HG03025 (cell line): Measurements from ENCODE around the gene ZBTB22.
A peak's percentile ranks its signal among the peaks of the same experiment; 100 is the strongest.
"Not testable (repeated sequence)": the region's sequence is repeated elsewhere in the genome, so short reads cannot be mapped to it uniquely, and the experiment has no call there.

ENCODE experiments used
- ATAC-seq: cut with Tn5 transposase; IDR thresholded peaks from one replicate; pipeline ENCODE4 v1.9.1; 2021; ENCODE audit warnings: mild to moderate bottlenecking, moderate library complexity; ENCODE audit not compliant: unreplicated experiment, low FRiP score

Gene ZBTB22, protein sequence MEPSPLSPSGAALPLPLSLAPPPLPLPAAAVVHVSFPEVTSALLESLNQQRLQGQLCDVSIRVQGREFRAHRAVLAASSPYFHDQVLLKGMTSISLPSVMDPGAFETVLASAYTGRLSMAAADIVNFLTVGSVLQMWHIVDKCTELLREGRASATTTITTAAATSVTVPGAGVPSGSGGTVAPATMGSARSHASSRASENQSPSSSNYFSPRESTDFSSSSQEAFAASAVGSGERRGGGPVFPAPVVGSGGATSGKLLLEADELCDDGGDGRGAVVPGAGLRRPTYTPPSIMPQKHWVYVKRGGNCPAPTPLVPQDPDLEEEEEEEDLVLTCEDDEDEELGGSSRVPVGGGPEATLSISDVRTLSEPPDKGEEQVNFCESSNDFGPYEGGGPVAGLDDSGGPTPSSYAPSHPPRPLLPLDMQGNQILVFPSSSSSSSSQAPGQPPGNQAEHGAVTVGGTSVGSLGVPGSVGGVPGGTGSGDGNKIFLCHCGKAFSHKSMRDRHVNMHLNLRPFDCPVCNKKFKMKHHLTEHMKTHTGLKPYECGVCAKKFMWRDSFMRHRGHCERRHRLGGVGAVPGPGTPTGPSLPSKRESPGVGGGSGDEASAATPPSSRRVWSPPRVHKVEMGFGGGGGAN

DNA sequence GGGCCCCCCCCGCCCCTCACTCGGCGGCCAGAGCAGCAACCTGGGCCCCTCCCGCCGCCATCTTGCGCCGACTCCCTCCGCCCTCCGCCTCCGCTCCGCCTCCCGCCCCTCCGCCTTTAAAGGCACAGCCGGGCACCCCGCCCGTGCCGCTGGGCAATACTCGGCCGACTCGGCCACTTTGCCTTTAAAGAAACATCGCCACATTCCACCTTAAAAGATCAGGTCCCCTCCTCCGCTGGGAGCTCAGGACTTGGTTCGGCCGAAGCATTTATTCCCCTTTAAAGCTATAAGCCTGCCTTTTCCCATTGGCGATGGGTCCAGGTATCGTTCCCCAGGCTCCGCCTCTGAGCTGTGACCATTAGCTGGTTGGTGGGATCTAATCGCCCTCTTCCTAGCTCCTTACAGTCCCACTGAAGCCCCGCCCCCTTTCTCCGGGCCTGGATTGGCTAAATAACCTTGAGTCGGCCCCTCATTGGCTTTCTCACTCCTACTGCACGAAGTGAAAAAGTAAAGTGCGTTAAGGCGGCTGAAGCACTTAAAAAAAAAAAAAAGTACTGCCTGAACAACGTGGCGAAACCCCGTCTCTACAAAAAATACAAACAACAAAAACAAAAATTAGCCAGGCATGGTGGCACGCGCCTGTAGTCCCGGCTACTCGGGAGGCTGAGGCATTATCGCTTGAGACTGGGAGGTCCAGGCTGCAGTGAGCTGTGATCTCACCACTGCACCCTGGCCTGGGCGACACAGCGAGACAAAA is at the start of gene ZBTB22:
TSS of gene ZBTB22 (minus strand) at position 76 of the 757 bp plus-strand sequence. CDS start 828 bp downstream, outside the sequence.
- peak; percentile 47 for ATAC-seq

DNA sequence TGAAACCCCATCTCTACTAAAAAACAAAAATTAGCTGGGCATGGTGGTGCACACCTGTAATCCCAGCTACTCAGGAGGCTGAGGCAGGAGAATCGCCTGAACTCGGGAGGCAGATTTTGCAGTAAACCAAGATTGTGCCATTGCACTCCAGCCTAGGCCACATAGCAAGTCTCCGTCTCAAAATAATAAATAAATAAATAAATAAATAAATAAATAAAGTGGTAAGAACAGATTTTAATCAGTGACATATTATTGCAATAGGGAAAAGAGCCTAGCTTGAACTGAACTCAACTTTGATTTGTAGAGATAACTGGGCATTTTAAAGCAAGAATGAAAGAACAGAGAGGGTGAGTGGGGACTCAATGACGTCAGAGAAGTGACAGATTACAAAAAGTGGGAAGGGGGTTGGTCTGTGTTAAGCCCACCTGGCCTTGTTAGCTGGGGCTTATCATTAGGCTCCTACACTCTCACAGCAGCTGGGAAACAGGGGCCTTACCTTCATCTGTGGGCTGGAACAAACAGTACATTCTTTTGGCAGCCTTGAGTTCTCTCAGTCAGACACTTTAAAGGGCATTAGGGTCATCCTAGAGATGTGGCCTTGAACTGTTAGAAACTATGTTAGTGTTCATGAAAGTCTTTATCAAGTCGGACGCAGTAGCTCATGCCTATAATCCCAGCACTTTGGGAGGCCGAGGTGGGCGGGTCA is 49.6 kb upstream of the ZBTB22 start:
- no peak for ATAC-seq

DNA sequence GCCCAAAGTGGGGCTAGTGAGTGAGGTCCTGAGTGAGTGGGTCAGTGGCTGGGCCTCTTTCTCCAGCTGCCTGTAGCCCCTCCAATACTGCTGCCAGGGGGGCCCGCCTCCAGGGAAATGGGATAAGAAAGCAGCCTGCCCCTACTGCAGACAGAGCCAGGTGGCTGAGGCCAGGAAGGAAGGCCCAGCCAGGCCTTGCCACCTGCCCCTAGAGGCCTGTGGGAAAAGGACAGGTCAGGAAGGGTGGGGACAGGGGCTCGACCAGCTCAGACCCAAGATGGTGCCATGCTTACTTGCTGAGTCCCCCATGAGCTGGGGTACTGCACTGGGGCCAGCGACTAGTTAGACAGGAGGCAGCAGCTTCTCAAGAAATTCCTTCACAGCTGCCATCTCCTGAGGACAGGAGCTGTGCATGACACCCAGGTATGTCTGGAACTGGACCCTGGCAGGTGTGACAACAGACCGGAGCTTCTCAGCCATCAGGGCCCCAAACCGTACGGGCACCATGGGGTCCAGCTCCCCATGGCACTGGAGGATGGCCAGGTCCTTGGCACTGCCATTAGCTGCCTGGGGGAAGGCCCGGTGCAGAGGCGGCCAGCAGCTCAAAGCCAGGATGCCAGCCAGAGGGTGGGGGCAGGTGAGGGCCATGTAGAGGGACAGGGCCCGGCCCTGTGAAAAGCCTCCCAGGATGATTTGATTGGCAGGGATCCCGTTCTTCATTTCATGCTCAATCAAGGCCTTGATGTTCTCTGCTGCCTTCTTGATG is 47.8 kb upstream of the ZBTB22 start:
- not testable (repeated sequence) for ATAC-seq

DNA sequence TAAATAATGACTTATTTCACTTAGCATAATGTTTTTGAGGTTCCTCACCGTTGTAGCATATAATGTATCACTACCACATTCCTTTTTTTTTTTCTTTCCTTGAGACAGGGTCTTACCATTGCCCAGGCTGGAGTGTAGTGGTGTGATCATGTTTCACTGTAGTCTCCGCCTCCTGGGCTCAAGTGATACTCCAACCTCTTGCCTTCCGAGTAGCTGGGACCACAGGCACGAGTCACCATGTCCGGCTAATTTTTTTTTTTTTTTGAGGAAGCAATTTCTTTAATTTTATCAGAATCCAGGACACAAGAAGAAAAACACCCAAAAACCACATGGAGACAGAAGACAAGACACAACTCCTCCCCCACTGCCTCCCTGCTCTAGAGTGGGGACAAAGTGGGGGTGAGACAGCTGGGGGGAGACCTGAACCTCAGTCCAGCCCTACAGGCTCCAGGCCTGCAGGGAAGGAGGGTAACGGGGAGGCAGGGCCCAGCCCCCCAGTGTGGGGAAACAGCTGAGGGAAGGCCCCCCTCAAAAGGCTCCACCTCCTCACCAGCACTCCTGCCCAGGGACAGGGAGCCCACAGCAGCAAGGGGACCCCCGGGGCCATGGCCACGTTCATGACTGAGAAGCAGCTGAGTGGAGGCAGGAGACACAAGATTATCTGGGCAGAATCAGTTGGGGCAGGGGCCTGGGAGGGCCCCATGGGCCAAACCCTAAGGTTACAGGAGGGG is 47.1 kb upstream of the ZBTB22 start:
- ATAC-seq: not testable (repeated sequence)

GRCh38 chr6:33363486-33363885 is 45.9 kb upstream of the ZBTB22 start:
- ATAC-seq: not testable (repeated sequence)

- no peak for ATAC-seq
Observed at GRCh38 chr6:33359331-33359730, 41.8 kb upstream of the ZBTB22 start.

DNA sequence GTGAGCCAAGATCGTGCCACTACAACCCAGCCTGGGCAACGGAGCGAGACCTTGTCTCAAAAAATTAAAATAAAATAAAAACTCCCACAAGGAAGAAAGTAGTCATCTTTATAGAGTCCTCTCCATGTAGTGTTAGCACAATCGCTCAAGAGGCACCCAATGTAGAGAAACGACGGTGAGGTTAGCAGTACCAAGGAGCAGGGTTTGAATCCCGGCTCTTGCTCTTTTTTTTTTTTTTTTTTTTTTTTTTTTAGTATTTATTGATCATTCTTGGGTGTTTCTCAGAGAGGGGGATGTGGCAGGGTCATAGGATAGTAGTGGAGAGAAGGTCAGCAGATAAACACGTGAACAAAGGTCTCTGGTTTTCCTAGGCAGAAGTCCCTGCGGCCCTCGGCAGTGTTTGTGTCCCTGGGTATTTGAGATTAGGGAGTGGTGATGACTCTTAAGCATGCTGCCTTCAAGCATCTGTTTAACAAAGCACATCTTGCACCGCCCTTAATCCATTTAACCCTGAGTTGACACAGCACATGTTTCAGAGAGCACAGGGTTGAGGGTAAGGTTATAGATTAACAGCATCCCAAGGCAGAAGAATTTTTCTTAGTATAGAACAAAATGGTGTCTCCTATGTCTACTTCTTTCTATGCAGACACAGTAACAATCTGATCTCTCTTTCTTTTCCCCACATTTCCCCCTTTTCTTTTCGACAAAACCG is 39.8 kb upstream of the ZBTB22 start:
- ATAC-seq: not testable (repeated sequence)

GRCh38 chr6:33356295-33356694 is 38.8 kb upstream of the ZBTB22 start:
- no peak for ATAC-seq

DNA sequence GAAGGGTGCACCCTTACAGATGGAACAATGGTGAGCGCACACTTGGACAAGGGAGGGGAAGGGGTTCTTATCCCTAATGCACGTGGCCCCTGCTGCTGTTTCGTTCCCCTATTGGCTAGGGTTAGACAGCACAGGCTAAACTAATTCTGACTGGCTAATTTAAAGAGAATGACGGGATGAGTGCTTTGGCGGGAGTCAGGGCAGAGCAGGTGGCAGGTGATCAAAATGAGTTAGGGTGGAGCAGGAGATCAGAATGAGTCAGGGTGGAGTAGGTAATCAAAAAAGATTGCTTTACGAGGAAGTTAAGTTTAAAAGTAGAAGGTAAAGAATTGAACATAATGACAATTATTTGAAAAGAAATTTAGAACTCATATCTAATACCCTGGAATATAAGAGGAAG is 38.3 kb upstream of the ZBTB22 start:
- ATAC-seq: not testable (repeated sequence)

DNA sequence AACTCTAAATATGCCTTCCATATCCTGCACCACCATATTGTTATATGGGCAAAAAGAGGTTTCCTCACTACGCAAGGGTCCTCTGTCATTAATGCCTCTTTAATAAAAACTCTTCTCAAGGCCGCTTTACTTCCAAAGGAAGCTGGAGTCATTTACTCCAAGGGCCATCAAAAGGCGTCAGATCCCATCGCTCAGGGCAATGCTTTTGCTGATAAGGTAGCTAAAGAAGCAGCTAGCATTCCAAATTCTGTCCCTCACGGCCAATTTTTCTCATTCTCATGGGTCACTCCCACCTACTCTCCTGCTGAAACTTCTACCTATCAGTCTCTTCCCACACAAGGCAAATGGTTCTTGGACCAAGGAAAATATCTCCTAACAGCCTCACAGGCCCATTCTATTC is 30.3 kb upstream of the ZBTB22 start:
- ATAC-seq: no peak

- not testable (repeated sequence) for ATAC-seq
Observed at GRCh38 chr6:33346972-33347371, 29.4 kb upstream of the ZBTB22 start.

GRCh38 chr6:33344701-33345697 is 27.5 kb upstream of the ZBTB22 start:
- ATAC-seq: no peak

GRCh38 chr6:33343953-33344611 is 26.5 kb upstream of the ZBTB22 start:
- no peak for ATAC-seq

- ATAC-seq: not testable (repeated sequence)
Observed at GRCh38 chr6:33343606-33343952, 26.0 kb upstream of the ZBTB22 start.

DNA sequence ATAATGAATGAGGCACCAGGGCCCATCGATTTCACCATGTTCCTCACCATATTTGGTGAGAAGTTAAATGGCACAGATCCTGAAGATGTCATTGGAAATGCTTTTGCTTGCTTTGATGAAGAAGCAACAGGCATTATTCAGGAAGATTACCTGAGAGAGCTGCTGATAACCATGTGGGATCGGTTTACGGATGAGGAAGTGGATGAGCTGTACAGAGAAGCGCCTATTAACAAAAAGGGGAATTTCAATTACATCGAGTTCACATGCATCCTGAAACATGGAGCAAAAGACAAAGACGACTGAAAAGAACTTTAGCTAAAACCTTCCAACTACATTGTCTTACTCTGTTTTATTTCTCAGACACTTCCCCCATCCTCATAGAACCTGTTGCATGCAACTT is 21.6 kb upstream of the ZBTB22 start:
- no peak for ATAC-seq

DNA sequence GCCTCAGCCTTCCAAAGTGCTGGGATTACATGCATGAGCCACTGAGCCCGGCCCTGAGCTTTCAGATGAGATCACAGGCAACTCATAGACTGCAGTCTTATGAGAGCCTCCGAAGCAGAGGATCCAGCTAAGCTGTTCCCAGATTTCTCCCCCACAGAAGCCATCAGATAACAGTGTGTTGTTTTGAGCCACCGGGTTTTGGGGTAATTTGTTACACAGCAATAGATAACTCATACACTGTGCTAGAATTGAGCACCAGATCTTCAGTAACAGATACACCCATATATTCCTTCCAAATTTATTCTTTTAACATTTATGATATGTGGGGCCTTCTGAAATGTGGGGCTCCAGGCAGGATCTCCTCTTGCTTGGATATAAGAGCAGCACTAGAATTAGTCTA is 19.0 kb upstream of the ZBTB22 start:
- no peak for ATAC-seq

GRCh38 chr6:33335916-33336315 is 18.4 kb upstream of the ZBTB22 start:
- ATAC-seq: no peak
